Anterior cingulate cortex (tissue), 58 donors: Measurements from ENCODE around the gene MAP1LC3B.

ENCODE experiments used
- DNase-seq, 58 donors: peaks; one replicate each; lab custom pipeline; 2025; lab: John Stamatoyannopoulos, UW

The MAP1LC3B gene

DNA sequence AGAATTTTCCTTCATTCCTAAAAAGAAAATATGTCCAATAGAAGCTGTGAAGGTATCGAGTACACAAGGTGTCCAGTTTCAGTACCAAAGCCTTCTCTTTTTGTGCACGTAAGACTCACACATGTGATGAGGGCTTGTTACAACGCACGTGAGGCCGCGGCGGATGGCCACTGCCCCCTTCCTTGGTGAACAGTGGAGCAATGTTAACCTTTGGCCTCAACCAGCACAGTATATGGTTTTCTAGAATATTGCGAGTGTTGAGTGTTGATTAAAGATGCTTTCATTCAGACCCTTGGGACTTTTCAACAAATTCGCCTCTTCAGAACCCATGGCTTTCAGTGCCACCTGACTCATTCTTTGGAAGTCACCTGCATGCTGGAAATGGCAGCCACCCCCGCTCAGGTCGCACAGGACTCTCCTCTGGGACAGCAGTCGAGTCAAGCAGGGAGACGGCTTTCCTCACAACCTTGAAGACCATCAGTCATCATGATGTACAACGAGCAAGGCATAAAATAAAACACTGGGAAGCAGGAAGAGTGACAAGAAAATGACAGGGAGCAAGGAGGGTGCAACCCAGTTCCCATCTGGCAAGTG is 14.5 kb downstream of the MAP1LC3B start:
- no peak for DNase-seq

GRCh38 chr16:87407511-87408112 is 15.5 kb downstream of the MAP1LC3B start:
- no peak for DNase-seq

DNA sequence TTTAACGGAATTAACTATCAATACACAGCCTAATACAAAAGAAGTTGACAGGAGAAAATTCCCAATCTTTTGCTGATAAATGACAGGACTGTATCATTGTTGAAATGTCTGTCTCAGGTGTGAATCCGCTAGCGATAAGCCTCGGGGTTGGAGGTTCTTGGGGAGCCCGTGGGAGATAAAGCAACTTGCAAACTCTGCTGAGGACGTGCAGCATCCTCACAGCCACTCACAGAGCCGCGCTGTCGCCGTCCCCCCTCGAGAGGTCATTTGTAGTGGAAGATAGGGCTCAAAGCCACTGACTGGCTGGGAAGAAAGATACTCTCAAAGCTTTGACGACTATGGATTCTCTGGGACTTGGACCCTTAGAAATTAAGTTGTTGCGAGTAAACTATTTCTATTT is 17.0 kb downstream of the MAP1LC3B start:
- DNase-seq, result no peak

DNA sequence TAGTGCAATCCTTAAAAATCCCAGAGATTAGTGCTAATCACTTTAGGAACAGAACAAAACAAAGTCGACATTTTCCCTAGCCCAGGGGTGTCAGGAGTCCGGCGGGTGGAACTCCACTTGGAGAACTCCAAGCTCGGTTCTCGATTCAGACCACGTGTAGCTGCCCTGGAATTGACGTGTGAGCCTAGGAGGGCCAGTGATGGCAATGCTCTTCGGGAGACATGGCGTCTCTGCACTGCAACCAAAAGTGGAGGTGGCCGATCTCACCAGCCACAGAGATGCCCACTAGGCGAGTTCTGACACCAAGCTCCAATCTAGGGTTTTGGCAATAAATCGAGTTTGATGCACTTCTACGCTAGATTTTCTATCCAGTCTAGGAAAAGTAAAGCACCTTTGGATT is 17.6 kb downstream of the MAP1LC3B start:
- no peak for DNase-seq

DNA sequence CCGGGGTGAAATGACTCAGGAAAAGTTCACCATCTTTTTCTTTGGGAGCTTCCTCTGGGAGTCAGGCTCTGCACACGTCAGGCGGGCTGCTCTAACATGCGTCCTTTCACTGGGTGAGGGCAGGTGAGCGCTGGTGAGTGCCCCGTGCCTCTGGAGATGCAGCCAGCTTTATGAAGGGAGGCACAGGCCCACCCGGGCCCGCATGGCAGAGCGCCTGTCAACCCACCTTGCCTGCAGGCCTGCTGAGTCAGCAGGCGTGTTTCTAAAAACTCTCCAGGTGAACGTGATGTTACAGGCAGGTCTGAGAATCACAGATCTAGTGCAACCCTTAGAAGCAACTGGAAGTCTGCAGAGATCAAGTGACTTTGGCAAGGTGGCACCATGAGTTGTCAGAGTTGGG is 18.4 kb downstream of the MAP1LC3B start:
- DNase-seq, result no peak

DNA sequence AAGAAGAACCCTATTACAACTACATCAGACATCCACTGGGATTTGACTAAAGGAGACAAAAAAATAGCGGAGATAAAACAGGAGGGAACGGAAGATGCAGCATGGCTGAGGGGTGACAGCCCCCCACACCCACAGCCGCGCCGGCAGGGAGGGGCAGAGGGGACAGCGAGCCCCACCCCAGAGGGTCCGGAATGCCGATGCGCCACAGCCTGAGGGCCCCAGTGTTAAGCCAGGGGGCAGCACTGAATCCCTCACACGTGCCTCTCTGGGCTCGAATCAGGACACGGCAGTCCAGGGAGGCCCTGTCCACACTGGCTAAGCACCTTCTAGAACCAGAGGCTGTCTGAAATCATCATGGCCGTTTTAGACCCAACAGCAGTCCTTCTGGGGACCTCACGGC is 18.8 kb downstream of the MAP1LC3B start:
- DNase-seq, result no peak

- DNase-seq, result peak in 29 of 58 donors; percentile 13 to 66 (median 39)
These were observed 19.5 kb downstream of the MAP1LC3B start for GRCh38 chr16:87411375-87412271.

DNA sequence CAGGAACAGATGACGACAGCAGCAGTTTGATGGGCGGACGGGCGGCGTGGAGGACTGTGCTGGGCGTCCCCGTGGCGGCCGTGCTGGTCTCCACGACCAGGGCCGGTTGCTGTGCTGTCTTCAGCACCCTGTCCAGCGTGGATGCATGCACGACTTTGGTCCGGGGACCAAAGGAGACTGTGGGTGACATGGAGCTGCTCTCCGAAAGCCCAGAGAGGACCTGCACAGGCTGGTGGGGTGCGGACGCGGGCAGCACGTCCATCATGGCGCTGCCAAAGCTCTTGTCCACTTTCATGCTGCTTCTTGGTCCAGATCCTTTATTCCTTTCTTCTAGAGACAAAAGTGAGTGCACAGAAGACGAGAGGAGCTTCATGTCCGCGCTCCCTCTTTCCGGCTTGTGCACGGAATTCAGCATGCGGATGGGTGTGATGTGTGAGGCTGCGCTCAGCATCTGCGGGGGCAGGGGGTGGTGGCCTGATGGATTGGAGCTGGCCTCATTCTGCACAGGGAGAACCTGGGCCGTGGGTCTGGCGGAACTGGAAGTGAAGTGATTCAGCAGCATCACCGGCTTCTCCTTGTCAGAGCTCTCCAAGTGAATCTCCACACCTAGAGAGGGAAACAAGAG is 20.3 kb downstream of the MAP1LC3B start:
- no peak for DNase-seq

- no peak for DNase-seq
These were observed 20.9 kb downstream of the MAP1LC3B start for GRCh38 chr16:87412996-87413421.

DNA sequence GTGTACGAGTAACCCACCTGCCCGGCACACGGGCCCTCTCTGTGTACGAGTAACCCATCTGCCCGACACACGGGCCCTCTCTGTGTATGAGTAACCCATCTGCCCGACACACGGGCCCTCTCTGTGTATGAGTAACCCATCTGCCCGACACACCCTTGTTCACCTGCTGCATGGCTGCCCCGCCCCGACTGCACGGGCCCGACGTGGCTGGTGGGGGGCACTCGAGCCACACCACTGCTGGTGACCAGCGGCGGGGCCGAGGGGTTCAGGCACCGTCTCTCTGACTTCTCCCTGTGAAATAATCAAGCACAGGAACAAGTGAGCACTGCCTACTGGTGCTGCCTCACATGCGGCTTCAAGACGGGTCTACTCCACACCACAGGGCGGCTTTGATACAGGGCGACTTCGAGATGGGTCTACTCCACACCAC is 22.1 kb downstream of the MAP1LC3B start:
- no peak for DNase-seq

DNA sequence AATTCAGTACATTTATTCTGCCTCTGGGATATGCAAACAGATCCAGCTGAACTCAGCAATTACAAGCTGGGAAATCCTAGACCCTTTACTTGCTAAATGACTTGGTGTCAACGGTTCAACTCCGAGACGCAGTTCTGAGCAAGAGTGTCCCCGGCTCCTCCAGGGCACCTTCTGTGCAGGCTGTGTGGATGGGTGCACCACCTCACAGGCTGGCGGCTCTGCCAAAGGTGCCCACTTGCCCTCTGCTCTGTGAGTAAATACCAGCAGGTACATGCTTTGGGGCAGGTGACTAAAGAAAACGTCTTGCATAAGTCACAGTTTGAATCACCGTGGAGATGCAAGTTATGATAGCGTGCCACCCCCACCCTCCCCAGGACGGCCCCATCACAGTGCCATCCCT is 23.3 kb downstream of the MAP1LC3B start:
- no peak for DNase-seq

GRCh38 chr16:87416826-87417527 is 24.8 kb downstream of the MAP1LC3B start:
- DNase-seq, result peak in 5 of 58 donors; percentile 21 to 50 (median 25)

DNA sequence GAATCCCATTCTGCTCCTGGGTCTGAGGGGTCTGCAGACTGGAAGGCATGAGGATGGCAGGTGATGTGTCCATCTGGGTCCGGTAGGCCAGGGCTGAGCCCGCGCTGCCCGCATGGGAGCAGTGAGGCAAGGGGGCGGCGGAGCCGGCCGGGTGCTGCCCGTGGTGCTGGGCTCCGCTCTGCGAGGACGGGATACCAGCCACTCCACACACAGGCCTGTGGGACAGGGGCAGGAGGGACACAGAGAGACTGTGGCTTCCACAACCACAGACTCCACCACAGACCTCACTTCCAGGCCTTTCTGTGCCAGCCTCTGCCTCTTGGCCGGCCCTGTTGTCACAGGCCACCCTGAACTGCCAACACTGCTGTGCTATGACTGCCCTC is 25.4 kb downstream of the MAP1LC3B start:
- no peak for DNase-seq

GRCh38 chr16:87418216-87418615 is 26.1 kb downstream of the MAP1LC3B start:
- no peak for DNase-seq

DNA sequence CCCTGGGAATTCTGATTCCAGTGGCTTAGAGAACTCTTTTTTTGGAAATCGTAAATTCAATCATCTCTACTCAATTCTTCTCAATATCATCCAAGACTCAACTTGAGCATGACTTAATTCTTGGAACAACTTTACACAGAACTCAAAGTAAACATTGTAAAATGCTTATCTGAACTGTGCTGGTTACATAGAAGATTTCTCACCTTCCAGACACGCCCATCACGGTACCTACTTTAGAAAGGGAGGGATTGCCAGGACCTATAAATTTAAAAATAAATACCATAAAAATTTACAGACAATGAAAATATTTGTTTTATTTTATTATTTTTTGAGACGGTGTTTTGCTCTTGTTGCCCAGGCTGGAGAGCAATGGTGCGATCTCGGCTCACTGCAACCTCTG is 26.5 kb downstream of the MAP1LC3B start:
- no peak for DNase-seq

GRCh38 chr16:87420026-87421002 is 28.2 kb downstream of the MAP1LC3B start:
- DNase-seq, result no peak

DNA sequence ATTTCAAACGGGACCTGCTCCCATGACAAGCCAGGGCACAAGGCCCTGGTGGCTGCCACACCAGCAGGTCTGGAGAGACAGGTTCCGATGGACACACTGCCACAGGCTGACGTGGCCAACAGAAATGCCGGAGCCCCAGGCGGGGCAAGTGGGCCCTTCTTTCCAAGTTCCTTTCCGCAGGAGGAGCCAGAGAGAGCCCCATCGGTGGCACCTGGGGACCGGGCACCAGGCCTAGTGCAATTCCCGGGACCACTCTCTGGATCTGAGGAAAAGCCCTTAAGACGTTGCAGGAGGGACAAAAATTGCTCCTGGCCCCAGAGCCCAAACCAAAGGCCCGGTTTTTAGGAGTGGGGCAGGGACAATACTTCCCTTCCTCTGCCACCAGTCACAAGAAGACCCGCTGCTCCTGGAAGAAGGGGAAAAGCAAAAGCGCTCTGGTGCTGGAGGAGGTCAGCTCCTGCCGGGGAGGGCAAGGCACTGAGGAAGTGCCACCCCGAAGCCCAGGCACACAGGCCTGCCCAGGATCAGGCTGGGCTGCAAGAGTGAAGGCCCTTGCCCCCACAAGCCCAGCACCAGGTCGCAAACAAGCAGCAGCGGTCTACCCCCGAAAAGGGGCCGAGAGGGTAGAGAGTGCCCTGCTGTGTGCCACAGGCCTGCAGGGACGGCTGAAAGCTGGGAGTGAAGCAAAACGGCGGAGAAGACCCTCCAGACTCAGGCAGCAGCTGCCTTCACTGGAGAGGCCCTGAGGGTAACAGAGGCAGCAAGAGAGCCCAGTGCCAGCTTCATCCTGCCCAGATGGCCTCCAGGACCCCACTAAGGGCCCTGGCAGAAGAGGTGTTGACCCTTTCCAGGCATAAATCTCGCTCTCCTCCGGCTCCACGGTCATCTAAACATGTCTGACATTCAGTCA is 29.1 kb downstream of the MAP1LC3B start:
- DNase-seq, result no peak

DNA sequence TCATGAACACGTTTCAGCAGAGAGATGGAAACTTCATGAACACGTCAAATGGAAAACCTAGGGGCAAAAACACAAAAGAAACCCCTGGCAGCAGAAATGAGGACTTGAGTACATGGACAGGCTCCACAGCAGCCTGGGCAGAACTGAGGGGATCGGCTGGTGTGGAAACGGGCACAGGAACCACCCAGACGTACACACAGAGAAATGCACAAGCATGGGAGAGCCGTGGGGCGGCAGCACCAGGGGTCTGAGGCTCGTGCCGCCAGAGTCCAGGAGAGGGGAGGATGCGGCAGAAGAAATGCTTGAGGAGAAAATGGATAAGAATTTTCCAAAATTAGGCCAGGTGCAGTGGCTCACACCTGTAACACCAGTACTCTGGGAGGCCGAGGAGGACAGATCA is 30.0 kb downstream of the MAP1LC3B start:
- DNase-seq, result no peak
